NCI-H1105 treated with DMSO at 0.1 percent for 48 hours (cell line): ENCODE data around the gene H6PD.
"Not testable (repeated sequence)": the region's sequence is repeated elsewhere in the genome, so short reads cannot be mapped to it uniquely, and the experiment has no call there.

ENCODE experiments used
- DNase-seq: peaks from one replicate; lab custom pipeline; 2025; lab: John Stamatoyannopoulos, UW

The H6PD gene

DNA sequence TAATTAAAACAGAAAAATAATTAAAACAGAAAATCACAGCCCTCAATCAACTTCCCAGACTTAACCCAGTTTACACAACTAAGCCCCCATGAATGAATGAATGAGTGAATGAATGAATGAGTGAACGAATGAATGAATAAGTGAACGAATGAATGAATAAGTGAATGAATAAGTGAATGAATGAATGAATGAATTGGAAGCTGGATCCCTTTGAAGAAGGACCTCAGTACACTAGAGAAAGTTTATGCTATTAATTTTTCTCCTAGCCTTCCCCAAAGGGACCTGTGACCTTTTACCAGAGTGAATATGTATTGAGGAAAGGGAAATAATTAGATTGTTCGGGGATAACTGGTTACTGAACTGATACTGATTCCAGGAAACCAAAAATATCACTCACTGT lies 63.7 kb downstream of the H6PD start:
- no peak for DNase-seq

DNA sequence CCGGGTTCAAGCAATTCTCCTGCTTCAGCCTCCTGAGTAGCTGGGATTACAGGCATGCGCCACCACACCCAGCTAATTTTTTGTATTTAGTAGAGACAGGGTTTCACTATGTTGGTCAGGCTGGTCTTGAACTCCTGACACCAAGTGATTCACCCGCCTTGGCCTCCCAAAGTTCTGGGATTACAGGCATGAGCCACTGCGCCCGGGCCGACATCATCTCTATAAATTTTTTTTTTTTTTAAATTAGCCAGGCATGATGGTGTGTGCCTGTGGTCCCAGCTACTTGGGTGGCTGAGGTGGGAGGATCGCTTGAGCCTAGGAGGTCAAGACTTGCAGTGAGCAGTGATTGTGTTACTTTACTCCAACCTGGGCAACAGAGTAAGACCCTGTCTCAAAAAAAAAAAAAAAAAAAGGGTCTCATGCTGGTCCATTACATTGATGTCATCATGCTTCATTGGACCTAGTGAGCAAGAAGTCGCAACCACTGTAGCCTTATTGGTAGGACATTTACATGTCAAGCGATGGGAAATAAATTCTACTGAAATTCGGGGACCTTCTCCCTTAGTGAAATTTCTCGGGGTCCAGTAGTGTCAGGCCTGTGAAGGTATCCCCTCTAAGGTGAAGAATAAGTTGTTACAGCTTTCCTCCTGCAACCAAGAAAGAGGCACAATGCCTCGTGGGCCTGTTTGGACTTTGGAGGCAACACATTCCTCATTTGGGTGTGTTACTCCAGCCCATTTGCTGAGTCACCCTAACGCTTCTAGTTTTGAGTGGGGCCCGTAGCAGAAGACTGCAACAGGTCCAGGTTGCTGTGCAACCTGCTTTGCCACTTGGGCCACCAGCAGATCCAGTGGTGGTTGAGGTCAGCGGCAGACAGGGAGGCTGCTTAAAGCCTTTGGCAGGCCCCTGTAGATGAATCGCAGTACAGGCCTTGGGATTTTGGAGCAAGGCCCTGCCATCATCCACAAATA lies 65.3 kb downstream of the H6PD start:
- not testable (repeated sequence) for DNase-seq

DNA sequence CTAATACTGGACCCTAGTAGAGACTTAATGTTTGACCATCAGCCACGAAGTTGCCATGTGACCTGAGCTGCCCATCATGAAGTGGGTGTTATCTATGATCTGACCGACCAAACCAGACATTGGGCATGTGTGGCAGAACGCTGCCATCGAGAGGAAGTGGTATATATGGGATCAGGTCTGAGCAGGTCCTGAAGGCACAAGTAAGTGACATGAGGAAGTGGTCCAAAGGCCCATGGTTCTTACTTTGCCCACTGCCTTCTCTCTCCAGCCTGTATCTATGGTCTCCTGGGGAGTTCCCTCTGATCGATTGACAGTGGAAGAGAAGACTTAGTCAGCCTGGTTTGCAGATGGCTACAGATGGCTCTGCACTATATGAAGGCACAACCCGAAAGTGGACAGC lies 66.0 kb downstream of the H6PD start:
- DNase-seq: no peak

DNA sequence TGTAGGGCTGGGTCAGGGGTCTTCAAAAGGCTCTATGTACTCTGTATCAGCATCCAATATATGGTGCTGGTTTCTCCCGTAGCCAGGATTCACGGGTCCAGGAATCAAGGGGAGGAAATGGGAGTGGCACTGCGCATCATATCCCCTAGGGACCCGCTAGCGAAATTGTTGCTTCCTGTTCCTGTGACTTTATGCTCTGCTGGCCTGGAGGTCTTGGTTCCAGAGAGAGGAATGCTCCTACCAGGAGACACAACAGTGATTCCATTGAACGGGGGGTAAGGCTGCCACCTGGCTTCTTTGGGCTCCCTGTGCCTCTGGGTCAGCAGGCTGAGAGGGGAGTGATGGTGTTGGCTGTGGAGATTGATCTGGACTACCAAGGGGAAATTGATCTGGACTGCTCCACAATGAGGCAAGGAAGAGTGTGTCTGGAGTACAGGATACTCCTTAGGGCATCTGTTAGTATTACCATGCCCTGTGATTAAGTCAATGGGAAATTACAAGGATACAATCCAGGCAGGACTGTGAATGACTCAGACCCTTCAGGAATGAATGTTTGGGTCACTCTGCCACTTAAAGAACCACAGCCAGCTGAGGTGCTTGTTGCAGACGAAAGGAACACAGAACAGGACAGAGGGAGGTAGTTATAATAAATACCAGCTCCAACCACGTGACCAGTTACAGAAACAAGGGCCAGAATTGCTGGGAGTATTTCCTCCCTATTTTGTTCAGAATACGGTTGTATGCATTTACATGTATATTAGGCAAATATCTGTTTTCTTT lies 68.4 kb downstream of the H6PD start:
- no peak for DNase-seq

DNA sequence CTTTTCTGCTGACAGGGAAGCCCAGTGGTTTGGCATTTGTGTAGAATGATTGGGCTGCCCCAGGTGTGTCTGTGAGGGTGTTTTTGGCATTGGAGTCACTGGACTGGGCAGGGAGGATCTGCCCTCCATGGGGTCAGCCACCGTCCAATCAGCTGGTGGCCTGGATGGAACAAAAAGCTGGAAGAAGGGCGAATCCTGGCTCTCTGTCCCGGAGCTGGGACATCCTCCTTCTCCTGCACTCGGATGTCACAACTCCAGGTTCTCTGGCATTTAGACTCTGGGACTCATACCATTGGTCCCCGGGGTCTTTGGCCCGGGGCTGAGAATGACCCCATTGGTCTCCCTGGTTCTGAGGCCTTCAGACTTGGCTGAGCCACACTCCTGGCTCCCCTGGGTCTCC lies 69.3 kb downstream of the H6PD start:
- DNase-seq: no peak

DNA sequence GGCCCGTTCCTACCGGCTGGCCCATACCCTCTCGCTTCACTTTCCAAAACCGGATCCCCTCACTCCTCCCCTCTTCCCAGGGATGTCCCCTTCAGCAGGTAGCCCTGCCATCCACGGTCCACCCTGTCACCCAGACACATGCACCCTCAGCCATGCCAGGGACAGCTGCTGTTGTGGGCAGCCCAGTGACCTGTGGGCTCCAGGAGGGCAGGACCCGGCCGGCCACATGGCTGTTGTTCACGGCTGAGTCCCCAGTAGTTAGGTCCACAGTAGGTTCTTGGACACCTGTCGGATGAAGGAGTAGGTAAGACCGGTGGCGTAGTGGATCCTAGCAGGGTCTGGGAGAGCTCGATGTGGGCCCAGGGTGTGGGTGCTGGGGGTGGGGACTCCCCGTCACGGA lies 70.6 kb downstream of the H6PD start:
- DNase-seq: no peak

DNA sequence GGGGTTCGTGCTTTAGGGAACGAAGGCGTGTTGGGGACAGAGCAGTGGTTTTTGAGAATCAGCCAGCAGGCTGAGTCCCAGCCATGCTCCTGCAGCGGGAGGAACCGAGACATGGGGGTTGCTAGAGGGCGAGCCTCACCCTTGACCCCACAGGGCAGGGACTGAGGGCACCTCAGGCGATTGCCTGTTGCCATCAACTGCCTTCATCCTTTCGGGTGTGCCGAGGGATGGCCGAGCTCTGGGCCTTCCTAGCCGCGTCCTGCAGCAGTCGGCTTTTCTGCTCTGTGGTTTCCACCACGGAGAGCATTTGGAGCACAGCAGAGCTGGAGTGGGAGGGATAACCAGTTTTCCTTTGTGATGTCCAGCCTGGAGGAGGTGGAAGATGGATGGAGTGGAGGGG lies 71.4 kb downstream of the H6PD start:
- DNase-seq: no peak

DNA sequence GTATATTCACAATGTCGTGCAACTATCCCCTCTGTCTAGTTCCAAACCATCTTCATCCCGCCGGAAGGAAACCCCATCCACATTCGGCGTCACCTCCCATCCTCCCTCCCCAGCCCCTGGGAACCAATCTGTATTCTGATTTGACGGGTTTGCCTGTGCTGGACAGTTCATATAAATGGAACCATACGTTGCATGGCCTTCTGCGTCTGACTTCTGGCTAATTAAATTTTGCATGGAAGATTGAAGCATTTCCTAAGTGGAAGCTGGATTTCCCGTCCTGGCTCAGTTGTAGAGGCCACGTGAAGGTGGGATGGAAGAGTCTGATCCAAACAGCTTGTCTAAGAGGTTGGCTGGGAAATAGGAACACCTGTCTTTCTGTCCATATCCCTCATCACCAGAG lies 72.7 kb downstream of the H6PD start:
- no peak for DNase-seq

DNA sequence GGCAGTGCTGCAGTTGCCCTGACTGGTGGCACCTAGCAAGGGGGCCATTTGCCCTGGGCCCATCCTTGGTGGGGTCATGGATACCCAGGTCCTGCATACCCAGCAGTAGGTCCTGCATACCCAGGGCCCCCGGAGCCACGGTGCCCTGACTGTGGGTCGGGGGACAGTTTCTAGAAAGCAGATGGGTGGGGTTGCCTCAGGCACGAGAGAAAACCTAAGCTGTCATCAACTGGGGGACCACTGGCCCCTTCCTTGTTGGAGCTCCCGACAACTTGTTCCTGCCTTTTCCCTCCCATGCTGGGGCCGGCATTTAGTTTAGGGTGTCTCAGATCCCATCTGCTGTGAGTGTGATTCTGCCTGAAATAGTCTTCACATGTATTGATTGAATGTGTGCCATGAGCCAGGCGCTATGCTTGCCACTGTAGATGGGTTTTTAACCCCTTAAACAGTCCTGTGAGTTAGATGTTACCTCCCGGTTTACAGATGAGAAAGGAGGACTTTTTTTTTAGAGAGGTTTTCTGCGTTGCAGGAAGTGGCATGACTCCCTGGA lies 73.7 kb downstream of the H6PD start:
- DNase-seq: no peak

DNA sequence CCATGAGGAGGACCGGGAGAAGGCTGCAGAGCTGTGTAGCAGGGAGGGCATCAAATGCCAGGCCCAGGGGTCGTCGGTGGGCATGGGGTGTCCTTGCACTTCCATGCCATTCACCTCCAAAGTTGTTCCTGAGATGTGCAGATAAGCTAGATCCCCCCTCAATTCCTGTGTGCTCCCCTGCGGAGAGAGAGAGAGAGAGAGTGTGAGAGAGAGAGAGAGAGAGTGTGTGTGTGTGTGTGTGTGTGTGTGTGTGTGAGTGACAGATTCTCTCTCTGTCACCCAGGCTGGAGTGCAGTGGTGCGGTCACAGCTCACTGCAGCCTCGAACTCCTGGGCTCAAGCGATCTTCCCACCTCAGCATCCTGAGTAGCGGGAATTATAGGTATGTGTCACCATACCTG lies 74.5 kb downstream of the H6PD start:
- DNase-seq: no peak

DNA sequence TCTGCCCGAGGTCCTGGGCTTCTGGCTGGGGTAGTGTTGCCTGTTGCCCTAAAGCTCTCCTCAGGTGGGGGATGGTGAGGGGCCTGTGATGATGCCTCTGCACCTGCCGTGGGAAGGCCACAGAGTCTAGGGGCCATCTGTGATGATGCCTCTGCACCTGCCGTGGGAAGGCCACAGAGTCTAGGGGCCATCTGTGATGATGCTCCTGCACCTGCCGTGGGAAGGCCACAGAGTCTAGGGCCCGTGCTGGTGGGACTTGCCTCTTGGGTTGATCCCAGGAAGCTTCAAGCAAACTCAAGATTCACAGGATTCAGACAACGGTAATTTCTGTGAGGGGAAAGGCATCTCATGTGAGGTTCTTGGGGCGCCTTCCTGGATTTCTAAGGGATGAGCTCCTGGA lies 75.4 kb downstream of the H6PD start:
- no peak for DNase-seq

DNA sequence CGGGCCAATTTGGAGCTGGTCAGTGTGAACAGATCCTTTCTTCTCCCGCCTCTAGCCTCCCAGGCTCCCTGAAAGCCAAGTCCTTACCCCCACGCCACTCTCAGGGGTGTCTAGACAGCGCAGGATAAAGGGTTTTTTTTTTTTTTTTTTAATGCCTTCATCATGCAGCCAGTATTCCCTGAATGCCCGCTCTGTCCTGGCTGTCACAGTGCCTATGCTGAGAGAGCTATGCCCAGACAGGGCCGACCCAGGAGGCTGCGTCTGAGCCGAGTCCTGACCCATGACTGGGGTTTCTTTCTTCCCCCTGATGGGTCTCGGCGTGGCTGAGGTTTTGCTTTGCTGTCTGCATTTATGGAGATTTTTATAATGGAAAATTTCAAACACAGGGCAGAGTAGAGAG lies 76.5 kb downstream of the H6PD start:
- no peak for DNase-seq

DNA sequence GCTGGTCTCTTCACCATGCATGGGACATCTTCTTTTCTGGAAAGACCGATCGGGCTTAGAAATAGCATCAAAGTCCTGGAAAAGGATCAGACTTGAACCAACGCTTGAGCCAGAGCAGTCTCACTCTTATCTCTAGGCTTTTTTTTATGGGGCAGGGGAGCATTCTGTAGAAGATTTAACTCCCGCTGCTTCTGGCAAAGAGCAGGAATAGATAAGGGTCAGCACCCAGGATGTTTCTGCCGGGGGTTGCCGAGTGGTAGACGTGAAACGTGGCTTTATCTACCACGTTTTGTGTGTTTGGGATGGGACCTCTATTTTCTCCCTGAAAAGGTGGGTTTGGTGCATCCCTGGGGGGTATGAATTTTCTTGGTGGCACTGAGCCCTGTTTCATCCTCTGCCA lies 76.9 kb downstream of the H6PD start:
- DNase-seq: no peak

DNA sequence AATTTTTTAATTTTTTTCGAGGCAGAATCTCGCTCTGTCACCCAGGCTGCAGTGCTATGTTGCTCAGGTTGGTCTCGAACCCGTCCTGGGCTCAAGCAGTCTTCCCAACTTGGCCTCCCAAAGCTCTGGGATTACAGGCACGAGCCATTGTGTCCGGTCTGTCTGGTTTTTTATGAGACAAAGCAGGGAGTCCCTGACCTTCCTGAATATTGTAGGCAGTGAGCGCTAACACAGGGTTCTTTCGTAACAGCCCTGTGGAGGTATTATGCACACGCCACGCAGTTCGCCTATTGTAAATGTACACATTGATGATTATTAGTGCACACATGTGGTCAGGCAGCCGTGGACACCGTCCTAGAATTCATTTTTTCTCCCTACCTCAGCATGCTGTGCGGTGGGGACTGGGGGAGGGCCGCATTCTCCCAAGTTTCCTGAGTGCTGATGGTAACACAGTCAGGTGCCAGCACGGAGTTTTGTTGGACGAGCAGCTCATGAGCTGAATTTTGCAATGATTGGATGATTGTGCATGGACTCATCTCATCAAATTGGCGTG lies 77.7 kb downstream of the H6PD start:
- no peak for DNase-seq

DNA sequence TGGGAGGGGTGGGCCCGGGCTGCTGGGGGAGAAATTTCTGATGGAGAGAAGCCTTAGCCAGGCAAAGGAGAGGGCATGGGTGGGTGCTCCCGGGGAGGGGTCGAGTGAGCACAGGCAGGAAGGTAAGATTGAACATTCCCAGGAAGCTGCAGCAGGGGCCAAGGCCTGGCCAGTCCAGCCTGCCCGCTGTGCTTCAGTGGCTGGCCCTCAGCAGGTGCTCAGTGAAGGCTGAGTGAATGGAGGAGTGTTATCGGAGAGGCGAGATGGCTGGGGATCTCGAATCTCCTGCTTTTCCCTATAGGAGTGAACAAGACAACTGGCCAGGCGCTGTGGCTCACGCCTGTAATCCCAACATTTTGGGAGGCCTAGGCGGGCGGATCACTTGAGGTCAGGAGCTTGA lies 79.0 kb downstream of the H6PD start:
- DNase-seq: no peak

DNA sequence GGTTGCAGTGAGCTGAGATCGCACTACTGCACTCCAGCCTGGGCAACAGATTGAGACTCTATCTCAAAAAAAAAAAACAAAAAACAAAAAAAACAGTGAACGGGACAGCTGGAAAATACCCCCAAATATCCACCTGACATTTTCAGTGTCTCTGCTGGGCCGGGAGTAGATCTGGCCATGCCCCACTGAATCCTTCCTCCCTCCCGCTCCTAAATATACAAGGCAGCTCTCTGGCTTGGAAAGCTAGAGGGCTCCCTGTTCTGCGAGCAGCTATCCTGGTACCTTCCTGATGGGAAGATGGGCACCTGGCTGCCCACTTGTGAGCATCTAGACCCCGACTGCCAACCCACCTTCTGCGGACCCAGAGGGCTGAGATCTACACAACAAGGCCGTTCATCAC lies 79.5 kb downstream of the H6PD start:
- no peak for DNase-seq

DNA sequence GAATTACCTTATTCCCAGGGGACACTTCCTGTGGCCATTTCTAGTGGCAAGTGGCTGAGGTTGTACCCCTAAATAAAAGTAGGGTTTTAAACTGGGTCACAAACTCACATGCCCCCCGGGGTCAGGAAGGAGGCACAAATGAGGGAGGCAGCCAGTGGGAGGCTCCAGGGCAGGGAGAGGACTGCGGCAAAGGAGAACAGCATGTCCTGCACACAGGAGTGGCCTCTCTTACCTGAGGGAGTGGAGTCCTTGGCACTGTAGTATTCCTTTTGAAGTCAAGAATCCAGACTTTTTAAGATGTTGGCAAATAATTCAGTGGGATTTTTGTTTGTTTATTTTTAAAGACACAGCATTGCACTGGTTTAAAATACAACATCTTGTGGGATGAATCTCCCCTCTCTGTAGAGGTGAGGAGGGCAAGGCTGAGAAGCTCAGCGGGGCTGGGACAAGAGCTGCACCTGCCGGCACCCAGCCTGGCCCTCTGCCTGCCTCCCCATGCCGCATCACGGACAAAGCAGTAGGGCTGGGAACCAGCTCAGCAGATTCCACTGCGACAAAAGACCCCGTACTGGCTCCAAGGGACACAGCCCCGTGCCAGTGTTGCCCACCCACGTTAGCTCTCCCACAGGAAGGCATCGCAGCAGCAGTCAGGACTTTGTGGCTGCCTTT lies 80.3 kb downstream of the H6PD start:
- no peak for DNase-seq

DNA sequence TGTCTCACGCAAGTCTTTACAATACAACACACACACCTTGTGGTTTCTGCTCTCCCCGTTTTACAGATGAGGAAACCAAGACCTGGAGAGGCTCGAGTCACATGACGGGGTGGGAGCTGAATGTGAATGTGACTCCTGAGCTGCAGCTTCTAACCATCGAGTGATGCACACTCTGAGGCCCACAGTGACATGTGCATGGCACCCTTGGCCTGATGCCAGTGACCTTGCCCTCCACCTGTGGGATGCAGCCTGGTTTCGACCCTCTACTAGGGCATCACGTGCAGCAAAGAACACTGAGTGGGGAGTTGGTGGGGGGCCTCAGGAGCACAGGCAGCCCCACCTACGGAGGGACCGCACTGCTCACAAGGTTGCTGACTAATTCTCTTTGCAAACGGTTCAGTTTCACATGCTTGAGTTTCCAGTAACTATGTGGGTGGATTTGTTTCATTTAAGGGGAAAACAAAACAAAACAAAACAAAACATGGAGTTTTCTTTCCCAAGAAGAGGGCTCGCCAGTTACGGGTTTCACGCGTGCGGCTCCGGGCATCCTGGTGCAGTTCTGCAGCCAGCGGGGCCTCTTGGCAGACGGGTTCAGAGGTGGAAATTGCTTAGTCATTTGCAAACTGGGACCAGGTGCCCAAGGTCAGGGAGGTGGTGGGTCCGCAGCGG lies 81.0 kb downstream of the H6PD start:
- DNase-seq: no peak

DNA sequence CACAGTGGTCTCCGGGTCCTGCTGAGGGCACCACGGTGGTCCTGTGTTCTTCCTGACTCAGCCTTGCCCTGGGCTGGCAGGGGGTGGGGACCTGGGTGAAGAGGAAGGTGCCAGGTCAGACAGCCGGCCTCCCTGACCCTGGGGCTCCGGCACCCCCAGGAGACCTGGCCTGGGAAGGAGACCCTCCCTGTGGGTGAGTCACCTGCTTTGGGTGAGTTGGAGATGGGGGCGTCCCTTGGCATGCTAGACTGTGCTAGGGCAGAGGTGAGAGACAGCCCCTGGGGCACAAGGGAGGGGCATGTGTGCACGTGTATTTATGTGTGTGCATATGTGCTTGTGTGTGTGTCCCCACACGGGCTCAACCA lies 81.5 kb downstream of the H6PD start:
- no peak for DNase-seq

DNA sequence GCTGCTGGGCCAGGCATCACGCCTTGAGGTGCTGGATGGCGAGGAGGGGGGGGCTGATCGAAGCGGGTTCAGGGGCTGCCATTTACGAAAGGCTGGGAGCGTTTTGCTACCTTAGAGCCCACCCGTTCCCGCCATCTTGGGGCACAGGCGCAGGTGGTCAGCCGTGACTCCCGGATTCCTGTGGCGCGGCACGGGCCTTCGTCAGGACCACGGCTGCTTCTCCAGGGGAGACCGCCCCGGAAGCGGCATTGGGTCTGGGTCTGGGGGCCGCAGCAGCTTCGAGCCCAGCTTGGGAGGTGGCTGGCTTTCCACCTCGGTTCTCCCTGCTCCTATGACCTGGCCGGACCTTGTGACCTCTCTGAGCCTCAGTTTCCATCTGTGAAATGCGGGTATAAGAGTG lies 81.9 kb downstream of the H6PD start:
- no peak for DNase-seq

DNA sequence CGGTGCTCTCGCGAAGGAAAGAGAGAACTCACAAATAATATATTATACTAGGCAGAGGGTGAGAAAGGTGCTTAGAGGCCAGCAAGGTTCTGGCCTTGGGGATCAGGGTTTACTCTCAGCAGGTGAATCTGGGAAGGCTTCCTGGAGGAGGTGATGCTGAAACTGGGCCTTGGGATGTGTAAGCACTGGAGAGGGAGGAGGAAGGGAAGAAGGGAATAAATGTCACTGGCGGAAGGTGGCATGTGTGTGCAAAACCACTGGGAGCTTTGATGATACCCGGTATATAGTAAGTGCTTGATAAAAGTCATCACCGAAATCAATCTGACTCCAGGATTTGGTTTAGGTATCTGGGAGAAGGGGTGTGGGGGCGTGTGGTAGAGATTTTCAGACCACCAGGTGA lies 82.5 kb downstream of the H6PD start:
- no peak for DNase-seq
